H9 (cell line): ENCODE results near the gene TBC1D22A. TPM values are rescaled to one million over a fixed set of nuclear protein-coding genes. Genes with fewer than 3 reads are reported as not detected.

Source experiments
- DNase-seq: peaks from one replicate; pipeline ENCODE4 v3.0.0-alpha.2; 2017
- H2AFZ ChIP-seq: one replicate; pipeline ENCODE4 v1.6.1; 2013; ENCODE audit warnings: mild to moderate bottlenecking, low read length, control low read depth, moderate library complexity
- H2AK5ac ChIP-seq: 2 replicates; pipeline ENCODE4 v1.6.1; 2013; ENCODE audit warnings: low read length, control low read depth, mixed read lengths; ENCODE audit not compliant: insufficient read length
- H2BK120ac ChIP-seq: one replicate; pipeline ENCODE4 v1.6.1; 2013; ENCODE audit warnings: low read depth, mild to moderate bottlenecking, low read length, control low read depth, inconsistent platforms; ENCODE audit not compliant: poor library complexity, severe bottlenecking
- H2BK12ac ChIP-seq: 2 replicates; pipeline ENCODE4 v1.6.1; 2013; ENCODE audit warnings: low read length, control low read depth, mixed read lengths, low read depth; ENCODE audit not compliant: insufficient read length
- H2BK15ac ChIP-seq: 2 replicates; pipeline ENCODE4 v1.6.1; 2013; ENCODE audit warnings: low read depth, low read length, control low read depth
- H2BK20ac ChIP-seq: one replicate; pipeline ENCODE4 v1.6.1; 2013; ENCODE audit warnings: low read depth, mild to moderate bottlenecking, low read length, control low read depth, inconsistent platforms; ENCODE audit not compliant: poor library complexity, severe bottlenecking
- H2BK5ac ChIP-seq: 2 replicates; pipeline ENCODE4 v1.6.1; 2013; ENCODE audit warnings: low read length, control low read depth, mixed read lengths; ENCODE audit not compliant: insufficient read length
- H3K14ac ChIP-seq: 2 replicates; pipeline ENCODE4 v1.6.1; 2013; ENCODE audit warnings: low read length, control low read depth; ENCODE audit not compliant: insufficient read depth
- H3K18ac ChIP-seq: 2 replicates; pipeline ENCODE4 v1.6.1; 2013; ENCODE audit warnings: low read depth, mild to moderate bottlenecking, mixed read lengths, low read length, control low read depth; ENCODE audit not compliant: insufficient read length
- H3K23ac ChIP-seq: 2 replicates; pipeline ENCODE4 v1.6.1; 2013; ENCODE audit warnings: low read length, control low read depth, mixed read lengths, low read depth; ENCODE audit not compliant: insufficient read length
- H3K23me2 ChIP-seq: 2 replicates; pipeline ENCODE4 v1.6.1; 2013; ENCODE audit warnings: low read depth, mild to moderate bottlenecking, mixed read lengths, low read length, control low read depth; ENCODE audit not compliant: insufficient read length, poor library complexity, severe bottlenecking
- H3K27ac ChIP-seq: 2 replicates; pipeline ENCODE4 v1.5.1; 2013; ENCODE audit warnings: low read length, control low read depth, mixed read lengths, low read depth; ENCODE audit not compliant: insufficient read length
- H3K27me3 ChIP-seq: 2 replicates; pipeline ENCODE4 v1.6.1; 2013; ENCODE audit warnings: low read length, control low read depth, inconsistent platforms; ENCODE audit not compliant: insufficient read depth
- H3K4ac ChIP-seq: 2 replicates; pipeline ENCODE4 v1.6.1; 2013; ENCODE audit warnings: low read depth, mild to moderate bottlenecking, control low read depth, inconsistent platforms, low read length, moderate library complexity
- H3K4me1 ChIP-seq: 2 replicates; pipeline ENCODE4 v1.6.1; 2013; ENCODE audit warnings: low read length, control low read depth, inconsistent platforms; ENCODE audit not compliant: insufficient read depth
- H3K4me2 ChIP-seq: 2 replicates; pipeline ENCODE4 v1.6.1; 2013; ENCODE audit warnings: low read length, control low read depth, mixed read lengths; ENCODE audit not compliant: insufficient read length, insufficient read depth
- H3K56ac ChIP-seq: 2 replicates; pipeline ENCODE4 v1.6.1; 2013; ENCODE audit warnings: low read depth, mild to moderate bottlenecking, mixed read lengths, low read length, control low read depth; ENCODE audit not compliant: insufficient read length
- H3K79me1 ChIP-seq: 2 replicates; pipeline ENCODE4 v1.6.1; 2013; ENCODE audit warnings: low read depth, mild to moderate bottlenecking, moderate library complexity, low read length, control low read depth, inconsistent platforms; ENCODE audit not compliant: insufficient read depth, poor library complexity, severe bottlenecking
- H3K79me2 ChIP-seq: 2 replicates; pipeline ENCODE4 v1.6.1; 2013; ENCODE audit warnings: low read length, control low read depth, inconsistent platforms; ENCODE audit not compliant: insufficient read depth
- H3K9ac ChIP-seq: 2 replicates; pipeline ENCODE4 v1.6.1; 2013; ENCODE audit warnings: low read length, control low read depth, mixed read lengths; ENCODE audit not compliant: insufficient read length; ENCODE audit errors: extremely low read depth
- H3K9me3 ChIP-seq: one replicate; pipeline ENCODE4 v1.6.1; 2013; ENCODE audit warnings: low read depth, low read length, inconsistent platforms; ENCODE audit not compliant: control insufficient read depth
- H3T11ph ChIP-seq: one replicate; pipeline ENCODE4 v1.6.1; 2013; ENCODE audit warnings: mild to moderate bottlenecking, low read length, control low read depth, inconsistent platforms
- H4K20me1 ChIP-seq: one replicate; pipeline ENCODE4 v1.6.1; 2013; ENCODE audit not compliant: control insufficient read depth, insufficient read length, insufficient read depth
- H4K5ac ChIP-seq: 2 replicates; pipeline ENCODE4 v1.6.1; 2013; ENCODE audit warnings: low read depth, mild to moderate bottlenecking, mixed read lengths, low read length, control low read depth; ENCODE audit not compliant: insufficient read length
- H4K8ac ChIP-seq: replicated peaks from 2 replicates; pipeline ENCODE4 v1.6.1; 2013; ENCODE audit warnings: low read length, control low read depth, mixed read lengths, low read depth; ENCODE audit not compliant: insufficient read length
- H4K91ac ChIP-seq: 2 replicates; pipeline ENCODE4 v1.6.1; 2013; ENCODE audit warnings: low read depth, mild to moderate bottlenecking, moderate library complexity, mixed read lengths, low read length, control low read depth; ENCODE audit not compliant: insufficient read length
- H3K27ac Mint-ChIP-seq, 3 experiments: 2 replicates in 2 of 3; 3 replicates in 1 of 3; pipeline ENCODE4 v1.8.0; 2020 to 2021; ENCODE audit warnings: mixed read lengths in 3 of 3, mild to moderate bottlenecking in 1 of 3, moderate library complexity in 1 of 3
- H3K27me3 Mint-ChIP-seq: 2 replicates; pipeline ENCODE4 v1.8.0; 2021; ENCODE audit warnings: low read depth, mild to moderate bottlenecking, moderate library complexity, mixed read lengths
- H3K36me3 Mint-ChIP-seq, 3 experiments: 2 replicates in 2 of 3; 3 replicates in 1 of 3; pipeline ENCODE4 v1.8.0; 2020 to 2021; ENCODE audit warnings: low read depth in 3 of 3, mixed read lengths in 3 of 3; ENCODE audit not compliant: insufficient read depth in 1 of 3
- H3K4me1 Mint-ChIP-seq, 2 experiments: 2 replicates each; pipeline ENCODE4 v1.8.0; 2020; ENCODE audit warnings: mixed read lengths in 2 of 2
- H3K4me3 Mint-ChIP-seq, 2 experiments: 2 replicates in 1 of 2; 3 replicates in 1 of 2; pipeline ENCODE4 v1.8.0; 2020 to 2021; ENCODE audit warnings: mild to moderate bottlenecking in 2 of 2, mixed read lengths in 2 of 2, moderate library complexity in 1 of 2
- H3K9me3 Mint-ChIP-seq, 2 experiments: 2 replicates in 1 of 2; 3 replicates in 1 of 2; pipeline ENCODE4 v1.8.0; 2020; ENCODE audit warnings: mild to moderate bottlenecking in 2 of 2, mixed read lengths in 2 of 2, moderate library complexity in 1 of 2
- WGBS: extraction: QIAGEN DNeasy Blood & Tissue Kit; methylation state at CpG from one replicate; pipeline ENCODE4 v1.1.7; 2013; ENCODE audit warnings: missing lambda C conversion rate, low lambda C conversion rate, mixed read lengths; ENCODE audit not compliant: insufficient read length; ENCODE audit errors: extremely low coverage; 5-methylcytosine and 5-hydroxymethylcytosine counted together
- total RNA-seq: library from RNA; stranded (reverse); gene quantifications from 2 replicates; pipeline ENCODE4 v1.2.1, GENCODE V29; 2021
- TF ChIP-seq, protein P1 (sequence below): fragments of 200-600 bp; sonication (generic); conservative IDR thresholded peaks from 3 replicates; pipeline ENCODE4 v1.8.0; 2021; ENCODE audit warnings: antibody characterized with exemption, mild to moderate bottlenecking

TBC1D22A gene
- total RNA-seq, 1 experiment from 2014 or later: 20.8 TPM

DNA sequence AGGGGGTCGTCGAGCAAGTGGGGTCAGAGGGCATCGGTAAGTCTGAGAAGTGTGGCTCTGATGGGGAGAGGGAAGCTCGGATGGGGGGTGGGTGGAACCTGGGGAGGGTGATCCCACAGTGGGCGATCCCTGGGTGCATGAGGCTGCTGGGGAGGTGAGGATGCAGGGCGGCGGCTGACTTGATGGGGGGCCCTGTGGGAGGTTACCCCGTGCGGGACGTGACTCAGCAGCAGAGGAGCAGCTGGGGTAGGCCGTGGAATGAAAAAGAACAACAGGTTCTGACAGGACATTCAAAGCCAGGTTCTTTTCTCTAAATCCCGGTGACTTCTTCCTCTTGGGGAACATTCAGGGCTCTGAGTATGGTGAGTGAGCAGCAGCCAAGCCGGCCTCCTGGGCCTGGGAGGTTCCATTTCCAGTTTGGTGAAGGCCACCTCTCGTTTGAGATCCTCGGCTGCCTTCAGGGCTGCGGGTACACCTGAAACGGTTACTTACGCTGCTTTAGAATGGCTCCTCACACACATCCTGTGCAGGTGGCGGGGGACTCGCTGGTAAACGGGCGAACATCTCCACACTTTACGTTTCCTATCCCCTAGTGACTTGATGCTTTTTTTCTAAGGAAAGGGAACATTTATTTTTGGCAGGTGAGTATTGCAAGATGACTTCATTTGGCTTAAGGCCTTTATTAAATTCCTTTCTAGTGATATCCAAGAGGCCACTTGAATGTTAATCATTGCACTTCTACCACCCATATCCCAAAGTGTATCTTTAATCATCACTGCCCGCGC is 278.2 kb downstream of the TBC1D22A start:
- H2BK15ac ChIP-seq: no peak overlapping the region
- no peak overlapping the region for H2AFZ ChIP-seq
- H3K27me3 Mint-ChIP-seq: no peaks in the 10 kb centered on the region; the same call in 1 of the 2 replicates
- no peak overlapping the region for H2BK20ac ChIP-seq
- H3K23me2 ChIP-seq: no peaks in the 10 kb centered on the region
- H2BK120ac ChIP-seq: no peak overlapping the region
- no peaks in the 10 kb centered on the region; the same call in 1 of the 2 replicates for H3K4me1 ChIP-seq
- H4K91ac ChIP-seq: no peak overlapping the region
- no peaks in the 10 kb centered on the region for H3K9me3 Mint-ChIP-seq
- no peaks in the 10 kb centered on the region for H3K79me1 ChIP-seq
- no peak overlapping the region for H2BK5ac ChIP-seq
- H3K18ac ChIP-seq: no peak overlapping the region
- H3K27ac ChIP-seq: no peak overlapping the region
- DNase-seq: no peak
- H3K56ac ChIP-seq: no peak overlapping the region
- no peak overlapping the region for H3K23ac ChIP-seq
- H4K20me1 ChIP-seq: no peaks in the 10 kb centered on the region
- H4K8ac ChIP-seq: no peak overlapping the region
- TF ChIP-seq, protein P1, sequence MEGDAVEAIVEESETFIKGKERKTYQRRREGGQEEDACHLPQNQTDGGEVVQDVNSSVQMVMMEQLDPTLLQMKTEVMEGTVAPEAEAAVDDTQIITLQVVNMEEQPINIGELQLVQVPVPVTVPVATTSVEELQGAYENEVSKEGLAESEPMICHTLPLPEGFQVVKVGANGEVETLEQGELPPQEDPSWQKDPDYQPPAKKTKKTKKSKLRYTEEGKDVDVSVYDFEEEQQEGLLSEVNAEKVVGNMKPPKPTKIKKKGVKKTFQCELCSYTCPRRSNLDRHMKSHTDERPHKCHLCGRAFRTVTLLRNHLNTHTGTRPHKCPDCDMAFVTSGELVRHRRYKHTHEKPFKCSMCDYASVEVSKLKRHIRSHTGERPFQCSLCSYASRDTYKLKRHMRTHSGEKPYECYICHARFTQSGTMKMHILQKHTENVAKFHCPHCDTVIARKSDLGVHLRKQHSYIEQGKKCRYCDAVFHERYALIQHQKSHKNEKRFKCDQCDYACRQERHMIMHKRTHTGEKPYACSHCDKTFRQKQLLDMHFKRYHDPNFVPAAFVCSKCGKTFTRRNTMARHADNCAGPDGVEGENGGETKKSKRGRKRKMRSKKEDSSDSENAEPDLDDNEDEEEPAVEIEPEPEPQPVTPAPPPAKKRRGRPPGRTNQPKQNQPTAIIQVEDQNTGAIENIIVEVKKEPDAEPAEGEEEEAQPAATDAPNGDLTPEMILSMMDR: no peak
- H3K4me1 Mint-ChIP-seq: peaks cover 16 to 17% of the 10 kb centered on the region in 2 experiments
- peaks cover 0 to 1% (median 0%) of the 10 kb centered on the region in 3 experiments; a peak in 1 of 7 replicates for H3K36me3 Mint-ChIP-seq
- no peak overlapping the region for H4K5ac ChIP-seq
- no CpG with 5 or more reads among the region's 25 CpGs for WGBS
- no peak overlapping the region; a peak in 1 of 7 replicates for H3K27ac Mint-ChIP-seq
- H3K4me3 Mint-ChIP-seq: no peak overlapping the region
- no peaks in the 10 kb centered on the region; the same call in 1 of the 2 replicates for H3K79me2 ChIP-seq
- no peaks in the 10 kb centered on the region for H3K9me3 ChIP-seq
- no peak overlapping the region for H3K4me2 ChIP-seq
- H3K14ac ChIP-seq: no peak overlapping the region; the same call in 1 of the 2 replicates
- H3K9ac ChIP-seq: no peak overlapping the region
- H2BK12ac ChIP-seq: no peak overlapping the region
- no peak overlapping the region for H2AK5ac ChIP-seq
- no peak overlapping the region for H3T11ph ChIP-seq
- no peaks in the 10 kb centered on the region for H3K27me3 ChIP-seq
- H3K4ac ChIP-seq: no peak overlapping the region
